ENCODE data around the gene PCCA. TPM values are rescaled to one million over a fixed set of nuclear protein-coding genes. Genes with fewer than 3 reads are reported as not detected.
A peak's percentile ranks its signal among the peaks of the same experiment; 100 is the strongest.

Gene PCCA
- total RNA-seq, 4 donors from 2014 or later: 33.8 to 40.3 (median 39.0) TPM

- intact Hi-C loops (cut with DNase I): no loop called here
- Histone ChIP-seq H3K27ac (replicated peaks in 1 of 4) (no peak overlapping the region), H3K4me3 (no peak overlapping the region), H3K27me3 (no peaks in the 10 kb centered on the region), H3K36me3 (peaks cover 0 to 18% (median 0%) of the 10 kb centered on the region in 4 donors), H3K4me1 (no peaks in the 10 kb centered on the region), H3K9me3 (no peaks in the 10 kb centered on the region)
- no peak for DNase-seq (ENCODE audit: extremely low spot score)
- WGBS: 89% methylated on average over 5 of the region's 5 CpGs
- no peak for TF ChIP-seq POLR2AphosphoS5 (IDR thresholded peaks at IDR 0.05)
- no peak for TF ChIP-seq EP300 (IDR thresholded peaks at IDR 0.05)
- no peak for TF ChIP-seq POLR2A (IDR thresholded peaks at IDR 0.05; ENCODE audit: low read depth)
- TF ChIP-seq CTCF (IDR thresholded peaks at IDR 0.05): no peak
Observed at GRCh38 chr13:100434010-100434763, 345.3 kb downstream of the PCCA start.

GRCh38 chr13:100436099-100436498, 347.2 kb downstream of the PCCA start:
- Histone ChIP-seq H3K9me3 (no peaks in the 10 kb centered on the region), H3K4me3 (no peak overlapping the region), H3K27ac (replicated peaks in 1 of 4) (no peak overlapping the region), H3K27me3 (no peaks in the 10 kb centered on the region), H3K4me1 (peaks cover 0 to 8% (median 6%) of the 10 kb centered on the region in 4 donors), H3K36me3 (peaks cover 0 to 3% (median 0%) of the 10 kb centered on the region in 4 donors)
- 97% methylated on average over 4 of the region's 4 CpGs for WGBS
- DNase-seq (ENCODE audit: extremely low spot score): no peak
- intact Hi-C loops (cut with DNase I): no loop called here
- TF ChIP-seq POLR2A (IDR thresholded peaks at IDR 0.05; ENCODE audit: low read depth) (no peak), POLR2AphosphoS5 (IDR thresholded peaks at IDR 0.05) (no peak), CTCF (IDR thresholded peaks at IDR 0.05) (no peak), EP300 (IDR thresholded peaks at IDR 0.05) (no peak)

- Histone ChIP-seq H3K27ac (replicated peaks in 1 of 4) (no peak overlapping the region), H3K9me3 (no peaks in the 10 kb centered on the region), H3K36me3 (no peaks in the 10 kb centered on the region), H3K27me3 (no peaks in the 10 kb centered on the region), H3K4me3 (no peak overlapping the region), H3K4me1 (peaks cover 0 to 13% (median 11%) of the 10 kb centered on the region in 4 donors)
- no peak for TF ChIP-seq POLR2A (IDR thresholded peaks at IDR 0.05; ENCODE audit: low read depth)
- intact Hi-C loops (cut with DNase I): no loop called here
- DNase-seq (ENCODE audit: extremely low spot score): peak; percentile 64
- WGBS: over 99% methylated on average over 6 of the region's 6 CpGs
Observed at GRCh38 chr13:100438059-100438788, 349.3 kb downstream of the PCCA start.

GRCh38 chr13:100439247-100439970, 350.5 kb downstream of the PCCA start:
- intact Hi-C loops (cut with DNase I): no loop called here
- Histone ChIP-seq H3K9me3 (no peaks in the 10 kb centered on the region), H3K4me1 (peaks cover 0 to 13% (median 11%) of the 10 kb centered on the region in 4 donors), H3K27me3 (no peaks in the 10 kb centered on the region), H3K4me3 (no peak overlapping the region), H3K27ac (replicated peaks in 1 of 4) (no peak overlapping the region), H3K36me3 (no peaks in the 10 kb centered on the region)
- no peak for TF ChIP-seq CTCF (IDR thresholded peaks at IDR 0.05)
- no peak for TF ChIP-seq POLR2A (IDR thresholded peaks at IDR 0.05; ENCODE audit: low read depth)
- no peak for TF ChIP-seq EP300 (IDR thresholded peaks at IDR 0.05)
- no peak for TF ChIP-seq POLR2AphosphoS5 (IDR thresholded peaks at IDR 0.05)
- 86% methylated on average over 9 of the region's 9 CpGs for WGBS
- peak; percentile 42 for DNase-seq (ENCODE audit: extremely low spot score)

Data from esophagus muscularis mucosa (tissue), 4 donors.